Uterus (tissue), 2 donors: Measurements from ENCODE around the gene CGB2.

Experiments used
- POLR2A ChIP-seq, 2 donors: fragments of 450-650 bp; IDR thresholded peaks; one replicate each; pipeline ENCODE4 v1.6.1; 2016; ENCODE audit warnings: antibody characterized with exemption in 2 of 2, mild to moderate bottlenecking in 1 of 2, moderate library complexity in 1 of 2
- TF ChIP-seq, protein P1 (sequence below), 4 experiments: fragments of 200-600 bp in 2 of 4; fragments of 450-650 bp in 2 of 4; sonication (generic) in 2 of 4; IDR thresholded peaks; one replicate each; pipeline ENCODE4 v1.5.1; 2016 to 2019; ENCODE audit warnings: antibody characterized with exemption in 4 of 4, mild to moderate bottlenecking in 2 of 4, moderate library complexity in 1 of 4

GRCh38 chr19:48990400-48990799 is 41.3 kb upstream of the CGB2 start:
- TF ChIP-seq, protein P1, sequence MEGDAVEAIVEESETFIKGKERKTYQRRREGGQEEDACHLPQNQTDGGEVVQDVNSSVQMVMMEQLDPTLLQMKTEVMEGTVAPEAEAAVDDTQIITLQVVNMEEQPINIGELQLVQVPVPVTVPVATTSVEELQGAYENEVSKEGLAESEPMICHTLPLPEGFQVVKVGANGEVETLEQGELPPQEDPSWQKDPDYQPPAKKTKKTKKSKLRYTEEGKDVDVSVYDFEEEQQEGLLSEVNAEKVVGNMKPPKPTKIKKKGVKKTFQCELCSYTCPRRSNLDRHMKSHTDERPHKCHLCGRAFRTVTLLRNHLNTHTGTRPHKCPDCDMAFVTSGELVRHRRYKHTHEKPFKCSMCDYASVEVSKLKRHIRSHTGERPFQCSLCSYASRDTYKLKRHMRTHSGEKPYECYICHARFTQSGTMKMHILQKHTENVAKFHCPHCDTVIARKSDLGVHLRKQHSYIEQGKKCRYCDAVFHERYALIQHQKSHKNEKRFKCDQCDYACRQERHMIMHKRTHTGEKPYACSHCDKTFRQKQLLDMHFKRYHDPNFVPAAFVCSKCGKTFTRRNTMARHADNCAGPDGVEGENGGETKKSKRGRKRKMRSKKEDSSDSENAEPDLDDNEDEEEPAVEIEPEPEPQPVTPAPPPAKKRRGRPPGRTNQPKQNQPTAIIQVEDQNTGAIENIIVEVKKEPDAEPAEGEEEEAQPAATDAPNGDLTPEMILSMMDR (IDR thresholded peaks at IDR 0.05): no peak
- TF ChIP-seq POLR2A (IDR thresholded peaks at IDR 0.05): no peak
